AG10803 (cell line): ENCODE measurements around the gene PPARGC1A.
A peak's percentile ranks its signal among the peaks of the same experiment; 100 is the strongest.

ENCODE experiments used
- DNase-seq: peaks from one replicate; pipeline ENCODE4 v3.0.0; 2010; ENCODE audit warnings: low read depth
- H3K4me3 ChIP-seq: 2 replicates; pipeline ENCODE4 v1.5.1; 2011; ENCODE audit warnings: mild to moderate bottlenecking, low read length, control low read depth
- TF ChIP-seq, protein P1 (sequence below): conservative IDR thresholded peaks from 2 replicates; pipeline ENCODE4 v1.5.1; 2011; ENCODE audit warnings: mild to moderate bottlenecking, low read length, control low read depth, inconsistent platforms

The PPARGC1A gene

DNA sequence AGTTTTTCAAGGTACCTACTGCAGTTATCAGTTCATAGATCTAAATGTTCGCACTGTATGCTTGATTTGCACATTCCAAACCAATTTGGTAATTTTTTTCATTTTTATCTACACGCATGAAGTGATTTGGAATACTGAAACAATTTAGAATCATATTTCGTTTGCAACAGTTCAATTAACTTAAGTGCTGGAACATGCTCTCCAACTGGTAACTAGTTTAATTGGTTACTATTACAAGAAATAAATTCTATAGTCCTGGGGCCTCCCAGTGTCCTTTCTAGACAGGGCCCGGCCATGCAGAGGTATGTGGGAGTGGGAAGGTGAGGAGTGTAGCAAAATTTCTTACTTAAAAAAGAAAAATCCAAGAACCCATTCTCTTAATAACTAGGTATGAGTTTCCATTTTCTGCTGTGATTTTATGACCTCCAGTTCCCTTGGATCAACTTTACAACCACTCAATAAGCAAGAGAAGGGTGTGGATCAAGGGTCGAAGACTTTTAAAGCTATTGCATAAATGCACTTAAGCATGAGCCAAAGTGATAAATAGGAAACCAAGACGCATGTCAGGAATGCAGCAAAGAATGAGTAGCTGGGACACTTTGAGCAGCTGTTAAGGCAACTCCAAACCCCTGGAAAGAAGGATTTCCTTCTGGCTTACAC is 106.9 kb downstream of the PPARGC1A start:
- TF ChIP-seq, protein P1, sequence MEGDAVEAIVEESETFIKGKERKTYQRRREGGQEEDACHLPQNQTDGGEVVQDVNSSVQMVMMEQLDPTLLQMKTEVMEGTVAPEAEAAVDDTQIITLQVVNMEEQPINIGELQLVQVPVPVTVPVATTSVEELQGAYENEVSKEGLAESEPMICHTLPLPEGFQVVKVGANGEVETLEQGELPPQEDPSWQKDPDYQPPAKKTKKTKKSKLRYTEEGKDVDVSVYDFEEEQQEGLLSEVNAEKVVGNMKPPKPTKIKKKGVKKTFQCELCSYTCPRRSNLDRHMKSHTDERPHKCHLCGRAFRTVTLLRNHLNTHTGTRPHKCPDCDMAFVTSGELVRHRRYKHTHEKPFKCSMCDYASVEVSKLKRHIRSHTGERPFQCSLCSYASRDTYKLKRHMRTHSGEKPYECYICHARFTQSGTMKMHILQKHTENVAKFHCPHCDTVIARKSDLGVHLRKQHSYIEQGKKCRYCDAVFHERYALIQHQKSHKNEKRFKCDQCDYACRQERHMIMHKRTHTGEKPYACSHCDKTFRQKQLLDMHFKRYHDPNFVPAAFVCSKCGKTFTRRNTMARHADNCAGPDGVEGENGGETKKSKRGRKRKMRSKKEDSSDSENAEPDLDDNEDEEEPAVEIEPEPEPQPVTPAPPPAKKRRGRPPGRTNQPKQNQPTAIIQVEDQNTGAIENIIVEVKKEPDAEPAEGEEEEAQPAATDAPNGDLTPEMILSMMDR = no peak
- no peak overlapping the region for H3K4me3 ChIP-seq
- DNase-seq = peak; percentile 16

DNA sequence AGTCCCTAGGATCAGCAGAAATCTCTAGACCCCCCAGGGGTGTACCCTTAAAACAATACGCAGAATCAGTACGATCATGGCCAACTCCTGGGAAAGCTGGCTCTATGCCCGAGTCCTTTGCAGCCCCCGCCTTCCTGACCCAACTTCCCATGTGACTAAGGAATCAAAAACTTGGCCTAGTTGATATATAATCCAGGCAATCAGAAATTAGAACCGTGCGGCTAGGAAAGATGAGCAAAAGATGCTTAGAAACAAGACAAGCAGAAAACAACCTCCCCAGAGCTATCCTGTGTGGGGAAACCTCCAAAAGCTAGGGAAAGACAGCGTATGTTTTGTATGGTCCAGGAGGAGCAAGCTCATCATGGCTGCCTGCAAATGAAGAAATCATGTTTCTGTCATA is 110.0 kb downstream of the PPARGC1A start:
- TF ChIP-seq, protein P1 = no peak
- no peak overlapping the region for H3K4me3 ChIP-seq
- DNase-seq = no peak

DNA sequence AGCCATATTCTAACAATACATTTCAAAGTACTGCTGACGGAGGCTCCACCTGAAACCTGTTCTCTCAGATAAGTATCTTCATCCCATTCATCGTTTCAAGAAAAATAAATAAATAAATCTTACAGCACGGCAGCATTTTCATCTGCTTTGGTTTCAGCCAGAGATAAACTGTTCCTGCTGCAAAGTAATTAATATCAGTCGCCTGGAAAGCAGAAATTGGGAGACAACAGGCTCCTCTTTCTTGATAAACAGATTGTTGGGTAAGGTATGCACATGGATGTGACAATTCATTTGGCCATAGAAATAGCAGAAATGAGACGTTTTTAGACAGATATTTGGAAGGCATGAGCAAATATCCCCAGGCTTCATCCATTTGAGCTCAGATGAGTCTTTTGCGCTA is 110.4 kb downstream of the PPARGC1A start:
- no peak for DNase-seq
- TF ChIP-seq, protein P1 = no peak
- H3K4me3 ChIP-seq = no peak overlapping the region

DNA sequence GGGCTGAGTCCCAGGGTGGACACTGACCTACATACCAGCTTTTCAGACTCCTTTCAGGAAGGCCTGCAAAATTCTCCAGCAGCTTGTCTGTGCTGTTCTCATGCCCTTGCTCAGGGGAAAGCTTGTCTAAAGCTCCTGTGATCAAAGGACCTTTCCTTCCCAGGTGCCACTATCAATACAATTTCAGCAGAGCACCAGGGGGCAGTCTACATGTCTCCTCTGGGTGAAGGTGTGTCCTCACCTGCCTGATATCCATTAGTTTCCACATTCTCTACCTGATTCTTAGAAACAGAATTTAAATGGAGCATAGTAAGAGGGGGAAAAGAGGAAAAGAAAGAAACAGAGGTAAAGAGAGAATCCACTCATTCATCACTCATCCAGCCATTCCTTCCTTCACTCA is 114.2 kb downstream of the PPARGC1A start:
- TF ChIP-seq, protein P1 = no peak
- no peak overlapping the region for H3K4me3 ChIP-seq
- no peak for DNase-seq

DNA sequence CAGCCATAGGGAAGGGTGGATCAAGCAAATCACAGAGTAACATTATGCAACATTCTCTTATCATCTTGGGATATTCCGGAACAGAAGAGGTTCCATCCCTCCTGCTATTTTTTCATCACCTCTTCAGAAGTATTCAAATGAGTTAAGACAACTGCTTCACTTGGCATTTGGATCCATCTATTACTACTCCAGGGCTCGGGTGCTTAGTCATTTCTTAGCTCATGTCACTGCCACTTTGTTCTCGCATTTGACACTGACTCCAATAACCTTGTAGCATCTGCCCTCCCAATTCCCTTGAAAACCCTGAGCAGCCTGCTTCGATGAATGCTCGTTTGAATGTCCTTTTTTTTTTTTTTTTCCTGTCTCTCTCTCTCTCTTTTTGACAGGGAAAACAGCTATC is 114.9 kb downstream of the PPARGC1A start:
- DNase-seq = no peak
- TF ChIP-seq, protein P1 = no peak
- no peak overlapping the region for H3K4me3 ChIP-seq

DNA sequence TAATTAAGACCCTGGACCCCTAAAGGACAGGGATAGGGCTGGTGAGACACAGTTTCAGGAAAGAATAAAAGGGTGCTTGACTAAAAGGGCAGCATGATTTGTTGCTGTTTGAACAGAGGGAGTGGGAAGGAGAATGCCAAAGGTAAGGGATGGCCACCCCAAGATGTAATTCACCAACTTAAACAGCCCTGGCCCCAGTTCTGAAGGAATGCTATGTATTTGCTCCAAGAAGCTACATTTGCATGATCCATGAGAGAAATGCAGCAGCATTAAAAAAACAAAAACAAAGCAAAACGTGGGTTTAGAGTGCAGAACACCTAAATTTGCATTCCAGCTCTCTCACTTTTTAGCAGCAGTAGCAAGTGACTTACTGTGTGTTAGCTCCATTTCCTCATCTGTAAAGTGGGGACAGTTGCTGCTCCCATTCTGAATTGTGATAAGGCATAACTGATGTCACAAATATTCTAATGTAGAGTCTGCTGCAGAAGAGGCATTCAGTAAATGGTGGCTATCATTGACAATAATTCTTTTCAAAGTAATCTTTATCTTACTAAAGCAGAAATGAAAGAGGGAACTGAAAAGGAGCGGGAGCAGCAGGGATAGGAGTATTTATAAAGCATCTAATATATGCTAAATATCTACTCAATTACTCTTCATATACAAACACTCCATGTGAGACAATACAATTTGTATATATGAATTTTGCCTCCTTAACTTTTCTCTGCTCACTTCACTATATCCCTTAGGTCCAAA is 115.8 kb downstream of the PPARGC1A start:
- no peak for DNase-seq
- TF ChIP-seq, protein P1 = no peak
- H3K4me3 ChIP-seq = no peak overlapping the region

DNA sequence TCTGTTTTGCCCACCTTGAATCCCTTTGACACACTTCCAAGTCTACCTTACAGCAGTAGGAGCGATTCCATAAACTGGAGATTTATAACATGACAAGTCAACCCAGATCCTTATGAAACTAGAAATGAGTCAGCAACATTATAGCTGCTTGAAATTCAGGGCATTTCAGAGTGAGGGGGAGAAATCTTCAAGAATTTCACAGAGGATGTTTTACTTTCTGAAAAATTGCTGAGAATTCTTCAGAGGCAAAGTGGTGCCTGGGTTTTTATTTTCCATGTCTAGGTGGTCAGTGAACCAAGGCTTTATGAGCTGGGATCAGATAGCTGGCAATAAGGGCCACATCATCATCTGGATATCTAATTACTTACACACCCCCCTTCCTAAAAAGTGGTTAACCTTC is 119.8 kb downstream of the PPARGC1A start:
- DNase-seq = peak; percentile 51
- TF ChIP-seq, protein P1 = no peak

More for the DNA sequence above, 119.8 kb downstream of the PPARGC1A start:
- H3K4me3 ChIP-seq = no peak overlapping the region
